Transverse colon (tissue), 1 donor: Measurements from ENCODE around the gene CDRT4.

Source experiments
- EP300 ChIP-seq: sonication (generic); formaldehyde crosslinking; IDR thresholded peaks from one replicate; pipeline ENCODE4 v1.6.1; 2017; ENCODE audit warnings: antibody characterized with exemption, low read depth
- POLR2A ChIP-seq: fragments of 450-650 bp; IDR thresholded peaks from one replicate; pipeline ENCODE4 v1.6.1; 2016; ENCODE audit warnings: antibody characterized with exemption, mild to moderate bottlenecking, moderate library complexity

DNA sequence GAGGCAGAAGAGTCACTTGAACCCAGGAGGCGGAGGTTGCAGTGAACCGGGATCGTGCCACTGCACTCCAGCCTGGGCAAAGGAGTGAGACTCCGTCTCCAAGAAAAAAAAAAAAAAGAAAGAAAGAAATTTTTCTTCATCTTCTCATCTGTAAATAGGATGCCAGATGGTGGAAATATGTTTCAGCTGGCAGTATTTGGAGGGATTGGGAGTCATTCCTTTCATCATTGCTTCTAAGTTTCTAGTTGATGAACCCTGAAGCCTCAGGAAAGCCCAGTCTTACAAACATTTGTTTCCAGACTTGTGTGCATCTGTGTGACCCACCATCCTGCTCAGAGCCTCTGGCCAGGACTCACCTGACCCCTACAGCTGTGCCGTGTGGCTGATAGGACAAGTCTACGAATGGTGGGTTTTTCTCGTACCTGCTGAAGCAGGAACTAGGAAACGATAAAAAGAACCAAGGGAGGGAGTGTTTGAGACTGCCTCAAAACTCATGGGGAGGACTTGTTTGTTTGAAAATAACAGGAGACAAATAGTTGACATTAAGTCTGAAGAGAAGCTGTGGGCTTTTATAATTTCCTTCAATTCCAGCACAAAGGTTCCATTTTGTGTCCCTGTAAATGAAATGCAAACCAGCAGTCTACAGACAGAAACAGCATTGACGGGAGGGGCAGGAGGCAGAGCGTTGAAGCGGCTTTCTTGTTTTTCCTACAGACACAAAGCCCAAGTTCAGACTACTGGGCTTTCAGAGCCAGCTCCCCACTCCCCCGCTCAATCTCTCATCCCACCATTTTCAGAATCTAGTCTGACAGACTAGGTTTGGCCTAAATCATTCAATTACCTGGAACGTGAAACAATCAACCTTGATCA lies 24.9 kb downstream of the CDRT4 start:
- TF ChIP-seq POLR2A (no peak), EP300 (no peak)
